CD1c-positive myeloid dendritic cell (primary cell): ENCODE results near the gene PLD2.
A peak's percentile ranks its signal among the peaks of the same experiment; 100 is the strongest.
"Not testable (repeated sequence)": the region's sequence is repeated elsewhere in the genome, so short reads cannot be mapped to it uniquely, and the experiment has no call there.

Experiments used
- DNase-seq: peaks from one replicate; pipeline ENCODE4 v3.0.0-alpha.2; 2016; ENCODE audit errors: extremely low spot score

PLD2 gene

GRCh38 chr17:4789701-4789950 lies 17.3 kb upstream of the PLD2 start:
- no peak for DNase-seq

DNA sequence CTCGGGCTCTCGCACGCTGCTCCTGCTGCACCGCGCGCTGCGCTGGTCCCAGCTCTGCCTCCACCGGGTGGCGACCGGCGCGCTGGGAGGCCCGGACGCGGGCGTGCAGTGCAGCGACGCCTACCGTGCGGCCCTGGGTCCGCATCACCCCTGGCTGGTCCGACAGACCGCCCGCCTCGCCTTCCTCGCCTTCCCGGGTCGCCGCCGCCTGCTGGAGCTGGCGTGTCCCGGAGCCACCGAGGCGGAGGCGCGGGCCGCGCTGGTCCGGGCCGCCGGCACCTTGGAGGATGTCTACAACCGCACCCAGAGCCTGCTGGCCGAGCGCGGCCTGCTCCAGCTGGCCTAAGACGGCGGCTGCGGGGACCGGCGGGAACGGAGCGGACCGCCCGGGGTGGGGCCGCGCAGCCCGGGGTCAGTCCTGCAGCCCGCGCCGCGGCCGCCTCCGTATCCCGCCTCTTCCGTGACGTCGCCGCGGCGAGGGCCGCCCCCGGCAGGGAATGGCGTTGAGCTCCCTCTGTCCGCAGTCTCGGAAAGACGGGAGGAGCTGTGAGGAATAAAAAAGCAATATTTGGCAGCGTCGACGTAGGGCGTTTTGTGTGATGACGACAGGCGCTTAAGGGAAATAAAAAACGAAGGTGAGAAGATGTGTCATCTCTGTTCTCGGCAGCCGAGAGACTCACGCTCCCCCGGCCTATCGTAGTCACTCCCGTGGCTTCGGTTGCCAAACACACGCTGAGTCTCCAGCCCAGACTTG lies 16.8 kb upstream of the PLD2 start:
- peak; percentile 88 for DNase-seq

GRCh38 chr17:4790705-4791088 lies 16.3 kb upstream of the PLD2 start:
- DNase-seq = no peak

- DNase-seq = no peak
These were observed 11.8 kb upstream of the PLD2 start for GRCh38 chr17:4795168-4795567.

DNA sequence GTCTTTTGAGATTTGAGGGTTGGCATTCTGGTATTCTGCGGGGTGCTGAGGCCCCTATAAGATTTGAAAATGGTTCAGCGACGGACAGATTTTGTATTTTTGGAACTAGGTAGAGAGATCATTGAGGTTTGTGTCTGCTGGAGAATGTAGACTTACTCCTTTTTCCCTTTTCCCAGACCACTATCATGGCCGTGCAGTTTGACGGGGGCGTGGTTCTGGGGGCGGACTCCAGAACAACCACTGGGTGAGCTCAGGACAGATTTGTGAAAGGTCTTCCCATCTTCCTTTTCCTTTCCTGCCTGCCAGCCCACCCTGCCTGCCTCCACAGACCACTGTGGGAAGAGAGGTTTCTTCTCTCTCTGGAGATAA lies 10.4 kb upstream of the PLD2 start:
- DNase-seq = peak; percentile 49

GRCh38 chr17:4800462-4801196 lies 6.3 kb upstream of the PLD2 start:
- DNase-seq = no peak

DNA sequence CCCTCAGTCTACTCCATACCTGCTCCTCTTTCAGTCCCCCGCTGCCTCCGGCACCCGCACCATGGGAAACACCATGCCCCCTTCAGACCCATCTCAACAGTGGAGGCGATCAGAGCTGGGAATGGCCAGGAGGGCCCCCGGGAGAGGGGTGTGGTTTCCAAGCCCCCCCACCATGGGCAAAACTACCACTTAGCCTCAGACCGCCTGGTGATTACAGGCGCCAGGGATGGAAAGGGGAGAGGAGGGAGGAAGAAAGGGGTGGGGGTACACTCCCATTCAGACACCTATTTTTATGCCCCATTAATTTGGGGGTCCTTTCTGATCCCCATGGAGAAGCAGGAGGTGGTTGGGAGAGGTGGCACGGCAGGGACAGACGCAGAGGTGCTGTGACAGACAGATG lies 4.7 kb upstream of the PLD2 start, which contains the start of gene C17orf114:
C17orf114 (minus strand) TSS at position 101 of the 400 bp plus-strand sequence.
- no peak for DNase-seq

DNA sequence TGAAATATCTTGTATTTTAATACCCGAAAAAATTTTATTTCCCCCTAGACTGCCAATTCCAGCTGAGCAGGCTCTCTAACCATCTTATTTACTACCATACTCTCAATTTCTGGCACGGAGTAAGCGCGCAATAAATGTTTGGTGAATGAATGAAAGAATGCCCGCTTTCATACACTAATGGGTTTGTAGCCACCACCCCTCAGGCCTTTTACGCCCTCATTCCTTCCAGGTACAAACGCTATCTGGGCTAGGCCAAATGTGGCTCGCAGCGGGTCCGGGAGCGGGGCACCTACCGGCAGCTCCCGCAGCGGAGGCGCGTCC lies 536 bp upstream of the PLD2 start:
- DNase-seq = no peak

DNA sequence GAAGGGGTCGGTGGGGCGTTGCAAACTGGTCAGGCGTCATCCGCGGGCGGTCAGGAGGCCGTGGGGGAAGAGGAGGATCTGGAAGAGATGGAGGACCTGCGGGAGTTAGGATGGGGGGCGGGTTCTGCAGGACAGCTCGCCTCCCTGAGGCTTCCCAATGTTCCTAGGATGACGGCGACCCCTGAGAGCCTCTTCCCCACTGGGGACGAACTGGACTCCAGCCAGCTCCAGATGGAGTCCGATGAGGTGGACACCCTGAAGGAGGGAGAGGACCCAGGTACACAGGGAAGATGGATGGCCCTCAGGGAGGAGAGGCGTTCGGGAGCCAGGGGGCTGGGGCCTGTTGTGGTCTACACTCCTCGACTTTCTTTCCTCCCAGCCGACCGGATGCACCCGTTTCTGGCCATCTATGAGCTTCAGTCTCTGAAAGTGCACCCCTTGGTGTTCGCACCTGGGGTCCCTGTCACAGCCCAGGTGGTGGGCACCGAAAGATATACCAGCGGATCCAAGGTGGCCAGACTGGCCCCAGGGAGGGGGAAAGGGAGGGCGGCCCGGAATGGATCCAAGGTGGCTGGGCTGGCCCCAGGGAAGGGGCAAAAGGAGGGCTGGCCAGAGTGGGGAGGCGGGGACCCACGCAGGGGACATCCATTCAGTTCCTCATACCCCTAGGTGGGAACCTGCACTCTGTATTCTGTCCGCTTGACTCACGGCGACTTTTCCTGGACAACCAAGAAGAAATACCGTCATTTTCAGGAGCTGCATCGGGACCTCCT lies 839 bp downstream of the PLD2 start:
- no peak for DNase-seq

DNA sequence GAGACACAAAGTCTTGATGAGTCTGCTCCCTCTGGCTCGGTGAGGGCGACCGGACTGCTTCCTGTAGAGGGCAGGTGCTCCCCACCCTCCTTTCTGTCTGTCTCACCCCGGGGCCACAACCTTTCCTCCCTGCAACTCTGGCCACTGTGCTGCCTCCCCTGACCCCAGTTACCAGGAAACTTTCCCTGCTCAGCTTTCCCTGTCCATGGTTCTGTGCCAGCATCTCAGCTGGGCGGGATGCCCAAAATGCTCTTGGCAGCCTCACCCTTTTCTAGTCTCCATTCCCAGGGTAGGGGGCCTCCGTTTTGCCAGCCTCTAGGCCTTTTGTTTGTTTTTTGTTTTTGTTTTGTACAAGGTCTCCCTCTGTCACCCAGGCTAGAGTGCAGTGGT lies 1.4 kb downstream of the PLD2 start:
- no peak for DNase-seq

GRCh38 chr17:4810696-4811290 lies 3.8 kb downstream of the PLD2 start:
- no peak for DNase-seq

DNA sequence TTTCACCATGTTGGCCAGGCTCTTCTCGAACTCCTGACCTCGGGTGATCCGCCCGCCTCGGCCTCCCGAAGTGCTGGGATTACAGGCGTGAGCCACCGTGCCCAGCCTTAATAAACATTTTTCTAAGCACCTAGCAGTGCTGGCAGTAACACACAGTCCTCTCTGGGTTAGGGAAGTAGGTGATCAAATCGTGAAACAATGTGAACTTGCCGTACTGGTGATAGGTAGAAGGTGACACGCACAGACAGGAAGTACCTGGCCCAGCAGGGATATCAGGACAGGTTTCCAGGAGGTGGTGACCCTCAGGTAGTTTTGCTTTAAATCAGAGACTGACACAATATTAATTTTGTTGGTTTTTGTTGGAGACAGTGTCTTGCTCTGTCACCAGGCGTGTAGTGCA lies 4.5 kb downstream of the PLD2 start:
- DNase-seq = no peak

GRCh38 chr17:4812690-4813089 lies 5.7 kb downstream of the PLD2 start:
- DNase-seq = no peak

GRCh38 chr17:4815043-4815675 lies 8.2 kb downstream of the PLD2 start:
- peak; percentile 18 for DNase-seq

DNA sequence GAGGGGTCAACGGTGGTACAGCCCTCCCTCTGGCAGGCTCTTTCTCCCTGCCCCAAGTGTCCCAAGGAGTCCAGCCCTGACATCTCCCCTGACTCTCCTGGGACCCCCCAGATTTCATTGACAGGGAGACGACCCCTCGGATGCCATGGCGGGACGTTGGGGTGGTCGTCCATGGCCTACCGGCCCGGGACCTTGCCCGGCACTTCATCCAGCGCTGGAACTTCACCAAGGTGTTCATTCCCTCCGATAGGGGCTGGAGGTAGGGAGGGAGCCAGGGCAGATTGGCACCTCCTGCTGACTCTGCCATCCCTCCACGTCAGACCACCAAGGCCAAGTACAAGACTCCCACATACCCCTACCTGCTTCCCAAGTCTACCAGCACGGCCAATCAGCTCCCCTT lies 9.9 kb downstream of the PLD2 start:
- no peak for DNase-seq

- no peak for DNase-seq
These were observed 11.3 kb downstream of the PLD2 start for GRCh38 chr17:4818276-4818675.

DNA sequence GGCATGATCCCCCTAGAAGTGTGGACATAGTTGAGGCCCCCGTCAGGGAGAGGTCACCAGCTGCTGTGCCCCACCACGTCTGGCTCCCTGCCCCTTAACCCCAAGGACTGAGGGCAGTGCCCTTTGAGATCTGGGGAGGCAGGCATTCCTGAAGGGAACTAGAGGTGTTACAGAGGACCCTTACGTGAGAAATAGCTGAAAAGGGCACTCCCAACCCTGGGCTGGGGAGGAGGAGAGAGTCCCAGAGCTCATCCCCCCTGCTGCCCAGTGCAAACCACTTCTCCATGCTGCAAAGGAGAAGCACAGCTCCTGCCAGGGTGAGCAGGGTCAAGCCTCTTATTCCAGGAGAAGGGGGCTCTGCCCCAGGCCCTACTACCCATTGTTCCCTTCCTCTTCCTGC lies 15.9 kb downstream of the PLD2 start:
- DNase-seq = no peak

DNA sequence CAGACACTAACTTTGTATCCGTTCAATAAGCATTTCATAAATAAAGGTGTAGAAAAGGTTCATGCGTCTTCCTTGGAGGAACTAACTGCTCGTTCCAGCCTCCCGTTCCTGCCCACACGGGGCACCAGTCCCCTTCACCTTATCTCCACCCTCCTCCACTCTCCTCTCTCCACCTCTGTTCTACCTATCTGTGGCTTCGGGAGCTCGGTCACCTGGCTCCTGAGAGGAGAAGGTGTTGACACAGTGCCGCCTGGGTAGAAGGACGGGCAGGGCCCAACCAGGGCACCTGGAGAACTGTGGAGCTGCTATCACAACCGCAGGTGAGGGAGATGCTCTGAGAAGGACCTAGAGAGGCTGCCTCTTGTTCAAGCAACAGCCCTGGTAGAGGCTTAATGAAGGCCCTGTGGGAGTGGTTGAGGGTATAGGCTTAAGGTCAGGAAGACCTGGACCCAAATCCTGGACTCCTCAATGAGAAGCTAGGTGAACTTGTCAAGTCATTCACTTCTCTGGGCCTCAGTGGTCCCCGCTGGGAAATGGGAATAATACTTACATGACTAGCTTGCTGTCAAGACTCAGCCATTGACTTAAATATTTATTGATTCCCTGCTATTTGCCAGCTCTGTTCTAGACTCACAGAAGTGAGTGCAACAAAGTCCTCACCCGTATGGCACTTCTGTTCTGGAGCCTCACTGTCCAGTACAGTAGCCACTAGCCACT lies 16.6 kb downstream of the PLD2 start:
- no peak for DNase-seq

DNA sequence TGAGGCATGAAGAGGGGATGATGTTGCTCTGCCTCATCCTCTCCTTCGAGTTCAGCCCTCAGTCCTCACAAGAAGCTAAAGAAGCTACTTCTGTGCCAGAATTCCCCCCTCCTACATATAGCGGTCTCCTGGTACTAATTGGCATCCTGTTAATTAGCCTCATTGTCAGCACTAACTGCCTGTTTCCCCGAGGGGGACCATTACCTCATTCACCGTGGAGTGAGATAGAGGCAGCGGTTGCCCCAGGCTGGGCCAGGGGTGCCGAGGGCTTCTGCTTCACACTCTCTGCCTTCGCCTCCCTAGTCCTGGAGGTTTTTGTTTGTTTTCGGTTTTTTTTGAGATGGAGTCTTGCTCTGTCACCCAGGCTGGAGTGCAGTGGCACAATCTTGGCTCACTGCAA lies 20.4 kb downstream of the PLD2 start:
- DNase-seq = no peak

- not testable (repeated sequence) for DNase-seq
These were observed 25.9 kb downstream of the PLD2 start for GRCh38 chr17:4832829-4833177.

DNA sequence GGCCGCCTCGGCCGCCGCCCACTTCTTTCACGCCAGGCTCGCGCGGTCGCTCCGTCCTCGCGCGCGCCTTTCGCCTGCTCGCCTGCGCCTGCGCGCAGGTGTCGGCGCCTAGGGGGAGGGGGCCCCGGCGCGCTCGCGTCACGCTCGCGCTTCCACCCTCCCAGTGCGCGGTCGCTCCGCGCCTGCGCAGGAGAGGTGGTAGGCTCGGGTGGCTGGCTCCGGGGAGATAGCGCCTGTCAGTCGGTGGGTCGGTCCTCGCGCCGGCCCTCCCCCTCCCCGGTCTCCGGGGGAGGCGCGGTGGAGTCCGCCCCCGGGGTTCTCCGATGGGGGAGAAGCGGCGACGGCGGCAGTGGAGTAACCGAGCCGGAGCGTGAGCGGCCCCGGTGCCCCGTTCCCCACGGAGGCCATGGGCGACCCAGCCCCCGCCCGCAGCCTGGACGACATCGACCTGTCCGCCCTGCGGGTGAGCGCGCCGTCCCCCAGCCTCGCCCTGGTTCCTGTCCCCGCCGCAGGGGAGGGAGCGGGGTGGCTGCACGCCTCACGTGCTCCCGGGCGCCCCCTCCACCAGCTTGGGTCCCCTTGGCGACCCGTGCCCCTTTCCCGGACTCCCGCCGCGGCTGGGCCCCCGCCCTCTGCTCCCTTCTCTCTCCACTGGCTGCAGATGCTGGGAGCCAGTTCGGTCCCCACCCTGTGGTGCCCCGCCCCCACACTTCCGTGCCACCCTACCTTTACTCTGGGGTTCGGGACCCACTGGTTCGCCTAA lies 26.4 kb downstream of the PLD2 start, which contains the start of gene MINK1:
MINK1 (plus strand) TSS at position 163 of the 763 bp plus-strand sequence; CDS start at position 407, 244 bp downstream.
- peak; percentile 96 for DNase-seq
